ENCODE results near the gene KCTD10. TPM values are rescaled to one million over a fixed set of nuclear protein-coding genes. Genes with fewer than 3 reads are reported as not detected.

Gene KCTD10
- total RNA-seq, 1 experiment from 2014 or later: 45.9 TPM

DNA sequence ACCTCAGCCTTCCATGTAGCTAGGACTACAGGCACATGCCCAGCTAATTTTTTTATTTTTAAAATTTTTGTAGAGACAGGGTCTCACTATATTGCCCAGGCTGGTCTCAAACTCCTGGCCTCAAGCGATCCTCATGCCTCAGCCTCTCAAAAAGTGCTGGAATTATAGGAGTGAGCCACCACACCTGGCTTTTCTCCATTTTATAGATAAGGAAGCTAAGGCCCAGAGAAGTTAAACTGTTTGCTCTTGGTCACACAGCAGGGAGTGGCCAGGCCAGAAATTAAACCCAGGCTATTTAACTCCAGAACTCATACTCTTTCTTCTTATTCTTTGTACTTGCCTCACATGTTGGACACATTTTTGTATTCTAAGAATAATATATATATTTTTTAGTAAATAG, 16.8 kb upstream of the KCTD10 start:
- Histone ChIP-seq H3F3A (ENCODE audit: insufficient read depth, low read depth) (no peaks in the 10 kb centered on the region), H3K79me2 (ENCODE audit: low read depth) (no peaks in the 10 kb centered on the region), H3K27ac (no peak overlapping the region), H3K27me3 (ENCODE audit: insufficient read depth, low read depth) (no peaks in the 10 kb centered on the region), H3K4me2 (no peak overlapping the region), H3K4me1 (replicated peaks; ENCODE audit: insufficient read depth) (no peaks in the 10 kb centered on the region), H3K4me3 (no peak overlapping the region), H4K20me1 (ENCODE audit: insufficient read depth) (no peaks in the 10 kb centered on the region), H3K9me3 (ENCODE audit: insufficient read depth, low read depth) (no peaks in the 10 kb centered on the region), H2AFZ (no peak overlapping the region), H3K9me2 (ENCODE audit: insufficient read depth) (no peaks in the 10 kb centered on the region), H3K36me3 (ENCODE audit: low read depth) (no peaks in the 10 kb centered on the region; the same call in none of the 2 replicates)
- intact Hi-C loops (cut with micrococcal nuclease; ENCODE audit: unreplicated experiment): no loop called here
- TF ChIP-seq, protein P1, sequence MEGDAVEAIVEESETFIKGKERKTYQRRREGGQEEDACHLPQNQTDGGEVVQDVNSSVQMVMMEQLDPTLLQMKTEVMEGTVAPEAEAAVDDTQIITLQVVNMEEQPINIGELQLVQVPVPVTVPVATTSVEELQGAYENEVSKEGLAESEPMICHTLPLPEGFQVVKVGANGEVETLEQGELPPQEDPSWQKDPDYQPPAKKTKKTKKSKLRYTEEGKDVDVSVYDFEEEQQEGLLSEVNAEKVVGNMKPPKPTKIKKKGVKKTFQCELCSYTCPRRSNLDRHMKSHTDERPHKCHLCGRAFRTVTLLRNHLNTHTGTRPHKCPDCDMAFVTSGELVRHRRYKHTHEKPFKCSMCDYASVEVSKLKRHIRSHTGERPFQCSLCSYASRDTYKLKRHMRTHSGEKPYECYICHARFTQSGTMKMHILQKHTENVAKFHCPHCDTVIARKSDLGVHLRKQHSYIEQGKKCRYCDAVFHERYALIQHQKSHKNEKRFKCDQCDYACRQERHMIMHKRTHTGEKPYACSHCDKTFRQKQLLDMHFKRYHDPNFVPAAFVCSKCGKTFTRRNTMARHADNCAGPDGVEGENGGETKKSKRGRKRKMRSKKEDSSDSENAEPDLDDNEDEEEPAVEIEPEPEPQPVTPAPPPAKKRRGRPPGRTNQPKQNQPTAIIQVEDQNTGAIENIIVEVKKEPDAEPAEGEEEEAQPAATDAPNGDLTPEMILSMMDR (conservative IDR thresholded peaks at IDR 0.05): no peak
- no peak for TF ChIP-seq EZH2 (IDR thresholded peaks at IDR 0.05; ENCODE audit: low read depth)
- BruUV-seq (replicated peaks): no TSS peak
- ChIA-PET POLR2A (ENCODE audit: unreplicated experiment) (interaction anchor here (0.6 to 0.7 kb wide), 2 partner anchors 66 to 1251 kb away, joined by 3 to 4 read pairs; no protein-coding TSS in a partner anchor), CTCF (no interaction called here)
- no peak for DNase-seq

DNA sequence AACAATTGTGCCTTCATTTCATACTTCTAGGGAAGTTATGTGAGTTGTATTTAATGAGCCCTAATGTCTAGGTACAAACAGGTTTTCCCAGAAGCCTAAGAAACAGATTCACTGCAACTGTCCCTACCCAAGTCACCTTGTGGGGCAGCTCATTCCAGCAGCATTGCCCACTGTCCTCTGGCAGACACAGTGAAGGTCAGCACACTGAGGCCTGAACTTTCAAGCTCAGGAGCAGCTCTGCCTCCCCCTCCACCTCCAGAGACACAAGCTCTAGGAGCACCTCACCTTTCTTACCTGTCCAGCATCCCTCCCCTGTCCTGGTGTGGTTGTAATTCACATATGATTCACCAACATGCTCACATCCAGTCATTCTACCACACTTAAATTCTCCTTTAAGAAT, 16.0 kb upstream of the KCTD10 start:
- Histone ChIP-seq H3K27me3 (ENCODE audit: insufficient read depth, low read depth) (no peaks in the 10 kb centered on the region), H2AFZ (no peak overlapping the region), H3K27ac (no peak overlapping the region), H3K79me2 (ENCODE audit: low read depth) (no peaks in the 10 kb centered on the region), H3K9me3 (ENCODE audit: insufficient read depth, low read depth) (no peaks in the 10 kb centered on the region), H3K4me1 (replicated peaks; ENCODE audit: insufficient read depth) (no peaks in the 10 kb centered on the region), H3K4me2 (no peak overlapping the region), H3K4me3 (no peak overlapping the region), H3K9me2 (ENCODE audit: insufficient read depth) (no peaks in the 10 kb centered on the region), H3F3A (ENCODE audit: insufficient read depth, low read depth) (no peaks in the 10 kb centered on the region), H4K20me1 (ENCODE audit: insufficient read depth) (no peaks in the 10 kb centered on the region), H3K36me3 (ENCODE audit: low read depth) (no peaks in the 10 kb centered on the region; the same call in none of the 2 replicates)
- BruUV-seq (replicated peaks): no TSS peak
- no peak for DNase-seq
- ChIA-PET POLR2A (ENCODE audit: unreplicated experiment) (no interaction called here), CTCF (no interaction called here)
- intact Hi-C loops (cut with micrococcal nuclease; ENCODE audit: unreplicated experiment): no loop called here
- TF ChIP-seq, protein P1 (conservative IDR thresholded peaks at IDR 0.05): no peak
- TF ChIP-seq EZH2 (IDR thresholded peaks at IDR 0.05; ENCODE audit: low read depth): no peak

DNA sequence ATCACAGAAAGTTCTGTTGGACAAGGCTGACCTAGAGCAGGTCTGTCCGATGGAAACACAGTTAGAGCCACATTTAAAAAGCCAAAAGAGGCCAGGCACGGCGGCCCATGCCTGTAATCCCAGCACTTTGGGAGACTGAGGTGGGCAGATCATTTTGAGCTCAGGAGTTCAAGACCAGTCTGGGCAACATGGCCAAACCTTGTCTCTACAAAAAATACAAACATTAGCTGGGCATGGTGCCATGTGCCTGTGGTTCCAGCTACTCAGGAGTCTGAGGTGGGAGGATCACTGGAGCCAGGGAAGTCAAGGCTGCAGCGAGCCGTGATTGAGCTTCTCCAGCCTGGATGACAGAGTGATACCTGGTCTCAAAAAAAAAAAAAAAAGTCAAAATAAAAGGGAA, 15.3 kb upstream of the KCTD10 start:
- POLR2A ChIA-PET (ENCODE audit: unreplicated experiment): no interaction called here
- CTCF ChIA-PET: interaction anchor here (0.6 kb wide), 1 partner anchor 9 kb away, joined by 7 read pairs; no protein-coding TSS in a partner anchor
- H3K4me1 ChIP-seq (replicated peaks; ENCODE audit: insufficient read depth): no peaks in the 10 kb centered on the region
- no peaks in the 10 kb centered on the region for H3K9me3 ChIP-seq (ENCODE audit: insufficient read depth, low read depth)
- H3K4me3 ChIP-seq: no peak overlapping the region
- no peaks in the 10 kb centered on the region for H4K20me1 ChIP-seq (ENCODE audit: insufficient read depth)
- no peaks in the 10 kb centered on the region for H3K79me2 ChIP-seq (ENCODE audit: low read depth)
- no peak for TF ChIP-seq EZH2 (IDR thresholded peaks at IDR 0.05; ENCODE audit: low read depth)
- TF ChIP-seq, protein P1 (conservative IDR thresholded peaks at IDR 0.05): no peak
- no peak overlapping the region for H3K27ac ChIP-seq
- no peaks in the 10 kb centered on the region for H3K9me2 ChIP-seq (ENCODE audit: insufficient read depth)
- DNase-seq: no peak
- no peaks in the 10 kb centered on the region for H3F3A ChIP-seq (ENCODE audit: insufficient read depth, low read depth)
- intact Hi-C loops (cut with micrococcal nuclease; ENCODE audit: unreplicated experiment): no loop called here
- no peaks in the 10 kb centered on the region; the same call in none of the 2 replicates for H3K36me3 ChIP-seq (ENCODE audit: low read depth)
- BruUV-seq (replicated peaks): no TSS peak
- H3K4me2 ChIP-seq: no peak overlapping the region
- H3K27me3 ChIP-seq (ENCODE audit: insufficient read depth, low read depth): no peaks in the 10 kb centered on the region
- H2AFZ ChIP-seq: no peak overlapping the region

Measured in PC-9 (cell line).